HG02798 (cell line): Measurements from ENCODE around the gene SPRY1.

Experiments
- ATAC-seq: cut with Tn5 transposase; IDR thresholded peaks from one replicate; pipeline ENCODE4 v1.9.1; 2021; ENCODE audit warnings: mild to moderate bottlenecking; ENCODE audit not compliant: unreplicated experiment, poor library complexity

SPRY1 gene

GRCh38 chr4:123435246-123436113, 38.9 kb downstream of the SPRY1 start:
- no peak for ATAC-seq

- ATAC-seq: no peak
These were observed 41.4 kb downstream of the SPRY1 start for GRCh38 chr4:123438031-123438430.

DNA sequence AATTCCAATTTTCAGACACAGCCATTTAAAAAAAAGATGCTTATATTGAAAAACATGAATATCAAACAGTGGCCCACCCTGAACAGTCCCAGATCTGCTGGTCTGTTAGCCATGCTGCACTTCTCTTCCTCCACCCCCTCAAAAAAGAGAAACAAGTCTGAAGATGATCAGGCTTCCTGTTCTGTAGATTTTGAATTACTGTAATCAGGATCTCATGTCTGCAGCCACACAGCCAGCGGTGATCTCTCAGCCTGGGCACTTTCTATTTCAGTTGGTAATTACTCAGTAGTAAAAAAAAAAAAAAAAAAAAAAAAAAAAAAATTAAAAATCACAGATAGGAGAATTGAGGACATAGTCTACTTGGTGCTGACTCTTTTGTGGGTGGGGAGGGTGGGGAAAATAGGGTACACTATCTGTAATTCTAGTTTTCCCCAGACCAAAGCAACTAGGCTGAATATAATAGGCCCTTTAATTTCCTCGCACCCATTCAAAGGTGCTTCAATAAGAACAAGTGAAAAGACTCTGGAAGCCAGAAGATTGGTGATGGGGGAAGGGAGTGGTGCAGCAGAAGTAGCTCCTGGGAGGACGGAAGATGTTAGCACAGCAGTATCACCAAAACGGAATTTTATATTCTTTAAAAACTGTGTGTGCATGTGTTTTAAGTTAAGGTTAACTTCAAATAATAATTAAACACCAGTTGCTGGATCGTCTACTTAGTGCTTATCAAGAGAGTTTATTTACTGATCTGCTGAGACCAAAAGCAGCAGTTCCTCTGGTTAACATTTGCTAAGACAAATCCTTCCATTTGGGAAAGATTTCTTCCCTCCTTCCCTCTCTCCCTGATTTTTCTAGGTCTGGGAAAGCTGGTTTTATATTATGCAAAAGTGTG, 47.0 kb downstream of the SPRY1 start:
- peak; percentile 72 for ATAC-seq

- ATAC-seq: peak; percentile 86
These were observed 47.7 kb downstream of the SPRY1 start for GRCh38 chr4:123444290-123444731.

- ATAC-seq: no peak
These were observed 50.4 kb downstream of the SPRY1 start for GRCh38 chr4:123446865-123447474.

- ATAC-seq: no peak
These were observed 52.8 kb downstream of the SPRY1 start for GRCh38 chr4:123449362-123449761.

DNA sequence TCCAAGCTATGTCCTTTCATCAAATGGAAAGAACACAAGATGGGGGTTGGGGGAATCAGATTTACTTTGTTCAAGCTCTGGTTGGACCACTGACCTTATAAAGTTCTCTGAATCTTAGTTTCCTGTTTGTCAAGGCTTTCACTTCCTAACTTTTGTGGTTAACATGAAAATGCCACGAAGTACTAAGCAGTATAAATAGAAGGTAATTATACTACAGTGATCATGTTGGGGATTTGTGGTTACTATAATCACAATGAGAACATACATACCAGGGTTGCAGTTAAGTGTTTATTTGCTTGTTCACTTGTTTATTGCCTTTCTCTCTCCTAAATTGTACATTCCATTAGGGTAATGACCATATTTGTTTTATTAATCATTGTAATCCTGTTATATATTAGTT, 53.2 kb downstream of the SPRY1 start:
- ATAC-seq: peak; percentile 78

GRCh38 chr4:123450393-123450792, 53.8 kb downstream of the SPRY1 start:
- no peak for ATAC-seq

DNA sequence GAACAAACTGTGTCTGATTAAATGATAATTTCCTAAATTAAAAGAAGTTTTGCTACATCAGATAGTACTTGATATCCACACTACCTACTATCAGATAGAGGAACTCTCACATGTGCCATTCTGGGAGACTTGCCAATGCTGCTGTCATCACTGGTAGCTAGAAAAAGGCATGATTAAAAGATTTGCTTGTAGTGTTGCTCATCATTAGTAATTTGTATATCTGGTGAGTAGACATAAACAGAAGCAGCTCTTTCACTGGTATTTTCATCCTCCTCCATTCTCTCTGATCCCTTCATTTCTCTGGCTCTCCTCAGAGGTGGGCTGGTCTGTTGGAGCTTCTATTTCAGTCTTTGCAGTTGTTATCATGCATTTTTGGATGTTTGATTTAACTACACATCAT, 56.0 kb downstream of the SPRY1 start:
- no peak for ATAC-seq

DNA sequence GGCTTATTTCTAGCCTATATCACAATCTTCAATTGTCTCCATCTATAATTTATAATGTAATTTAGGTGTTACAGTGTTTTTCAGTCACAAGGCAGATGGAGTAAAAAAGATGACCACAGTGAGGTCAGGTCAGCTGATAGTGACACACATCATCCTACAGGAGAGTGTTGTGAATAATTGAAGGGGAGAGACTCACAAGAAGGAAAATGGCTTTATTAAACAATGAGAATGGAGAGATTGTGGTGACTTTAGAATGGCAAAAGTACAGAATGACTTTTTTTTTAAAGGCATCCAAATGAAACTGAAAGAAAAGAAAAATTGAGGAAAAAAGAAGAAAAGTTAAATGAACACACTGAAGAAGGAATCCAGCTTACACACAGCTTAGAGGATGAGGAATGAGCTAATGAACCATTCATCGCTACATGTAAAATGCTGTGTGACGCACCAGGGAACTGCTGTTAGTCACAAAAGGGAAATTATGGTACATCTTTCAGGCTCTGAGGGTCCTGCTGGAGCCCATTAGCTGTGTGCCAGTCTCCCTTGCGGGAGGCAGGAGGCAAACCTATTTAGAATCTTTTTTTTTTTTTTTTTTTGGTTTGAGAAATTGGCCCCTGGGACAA, 56.6 kb downstream of the SPRY1 start:
- no peak for ATAC-seq
